Dendritic cell treated with granulocyte-macrophage colony-stimulating factor and Interleukin-4, amounts not matched to agents 40 ng/mL and 50 ng/mL, for 4 days (primary cell): ENCODE measurements around the gene NCR3LG1.
"Not testable (repeated sequence)": the region's sequence is repeated elsewhere in the genome, so short reads cannot be mapped to it uniquely, and the experiment has no call there.

Experiments used
- H3K27ac Mint-ChIP-seq: one replicate; pipeline ENCODE4 v1.8.0; 2022; ENCODE audit warnings: mild to moderate bottlenecking, mixed read lengths
- H3K27me3 Mint-ChIP-seq: one replicate; pipeline ENCODE4 v1.8.0; 2022; ENCODE audit warnings: mild to moderate bottlenecking, mixed read lengths
- H3K36me3 Mint-ChIP-seq: one replicate; pipeline ENCODE4 v1.8.0; 2022; ENCODE audit warnings: low read depth, mixed read lengths
- H3K4me1 Mint-ChIP-seq: one replicate; pipeline ENCODE4 v1.8.0; 2022; ENCODE audit warnings: low read depth, mixed read lengths
- H3K4me3 Mint-ChIP-seq: one replicate; pipeline ENCODE4 v1.8.0; 2022; ENCODE audit warnings: mild to moderate bottlenecking, moderate library complexity, mixed read lengths
- H3K9me3 Mint-ChIP-seq: one replicate; pipeline ENCODE4 v1.8.0; 2022; ENCODE audit warnings: mixed read lengths
- intact Hi-C: fragments of 100-400 bp; cut with micrococcal nuclease; formaldehyde crosslinking; loops from one replicate; pipeline ENCODE4 v1.15.0; 2022

NCR3LG1 gene

GRCh38 chr11:17416492-17416891, 64.9 kb downstream of the NCR3LG1 start:
- Mint-ChIP-seq H3K27me3 (peaks cover 4% of the 10 kb centered on the region), H3K36me3 (no peaks in the 10 kb centered on the region), H3K27ac (no peak overlapping the region), H3K4me3 (no peak overlapping the region), H3K4me1 (no peaks in the 10 kb centered on the region), H3K9me3 (no peaks in the 10 kb centered on the region)
- intact Hi-C loops = no loop called here

GRCh38 chr11:17418444-17419081, 67.0 kb downstream of the NCR3LG1 start:
- H3K27me3 Mint-ChIP-seq = peaks cover 2% of the 10 kb centered on the region
- H3K4me3 Mint-ChIP-seq = no peak overlapping the region
- no peaks in the 10 kb centered on the region for H3K9me3 Mint-ChIP-seq
- no peak overlapping the region for H3K27ac Mint-ChIP-seq
- H3K4me1 Mint-ChIP-seq = no peaks in the 10 kb centered on the region
- intact Hi-C loops = no loop called here
- no peaks in the 10 kb centered on the region for H3K36me3 Mint-ChIP-seq

GRCh38 chr11:17421781-17422180, 70.2 kb downstream of the NCR3LG1 start:
- no peak overlapping the region for H3K27ac Mint-ChIP-seq

GRCh38 chr11:17423533-17424310, 72.1 kb downstream of the NCR3LG1 start:
- intact Hi-C loops = no loop called here
- Mint-ChIP-seq H3K4me3 (no peak overlapping the region), H3K9me3 (no peaks in the 10 kb centered on the region), H3K27me3 (peaks cover 2% of the 10 kb centered on the region), H3K4me1 (no peaks in the 10 kb centered on the region), H3K36me3 (no peaks in the 10 kb centered on the region), H3K27ac (no peak overlapping the region)

More at GRCh38 chr11:17421781-17422180, 70.2 kb downstream of the NCR3LG1 start:
- intact Hi-C loops = no loop called here
- Mint-ChIP-seq H3K9me3 (no peaks in the 10 kb centered on the region), H3K36me3 (no peaks in the 10 kb centered on the region), H3K27me3 (peaks cover 2% of the 10 kb centered on the region), H3K4me1 (no peaks in the 10 kb centered on the region), H3K4me3 (no peak overlapping the region)

- H3K27ac Mint-ChIP-seq, H3K4me1 Mint-ChIP-seq, H3K4me3 Mint-ChIP-seq, H3K9me3 Mint-ChIP-seq, H3K36me3 Mint-ChIP-seq, H3K27me3 Mint-ChIP-seq, intact Hi-C loops: not testable (repeated sequence)
Measured at GRCh38 chr11:17426233-17426632, 74.6 kb downstream of the NCR3LG1 start.
